ENCODE data around the gene MAP3K5.
A peak's percentile ranks its signal among the peaks of the same experiment; 100 is the strongest.

MAP3K5 gene

GRCh38 chr6:136521911-136522310, 270.4 kb downstream of the MAP3K5 start:
- no peak for DNase-seq
- H3K27ac ChIP-seq (ENCODE audit: insufficient read depth in 1 of 2, low read depth in 1 of 2, low read length in 2 of 2, poor library complexity in 1 of 2, severe bottlenecking in 2 of 2) = no peak overlapping the region
- ChIA-PET CTCF (interaction anchor here (1.9 kb wide), 1 partner anchor 12 kb away, joined by 8 read pairs; no protein-coding TSS in a partner anchor), POLR2A (no interaction called here)
- 91% methylated on average over 2 of the region's 4 CpGs for WGBS (ENCODE audit: insufficient coverage)
- H3K4me1 ChIP-seq (ENCODE audit: control extremely low read depth in 1 of 4, control insufficient read depth in 4 of 4, insufficient read depth in 4 of 4, low read length in 3 of 4) = peaks cover 10 to 72% (median 46%) of the 10 kb centered on the region in 4 experiments
- peaks cover 0 to 2% (median 0%) of the 10 kb centered on the region in 4 experiments for H3K36me3 ChIP-seq (ENCODE audit: control insufficient read depth in 4 of 4, insufficient read depth in 4 of 4, low read length in 3 of 4)
- H3K9me3 ChIP-seq (ENCODE audit: control extremely low read depth in 1 of 5, control insufficient read depth in 4 of 5, insufficient read depth in 2 of 5, low read depth in 1 of 5, low read length in 4 of 5) = no peaks in the 10 kb centered on the region
- no peaks in the 10 kb centered on the region for H3K27me3 ChIP-seq (replicated peaks in 2 of 5; ENCODE audit: control insufficient read depth in 4 of 5, insufficient read depth in 5 of 5, low read length in 4 of 5)
- no peak overlapping the region for H3K4me3 ChIP-seq (ENCODE audit: control insufficient read depth in 1 of 7, extremely low read depth in 1 of 7, insufficient read depth in 4 of 7, low read depth in 2 of 7, low read length in 6 of 7)

GRCh38 chr6:136521427-136521826, 270.9 kb downstream of the MAP3K5 start:
- 81% methylated on average over 2 of the region's 2 CpGs for WGBS (ENCODE audit: insufficient coverage)
- Histone ChIP-seq H3K27ac (ENCODE audit: insufficient read depth in 1 of 2, low read depth in 1 of 2, low read length in 2 of 2, poor library complexity in 1 of 2, severe bottlenecking in 2 of 2) (no peak overlapping the region), H3K4me3 (ENCODE audit: control insufficient read depth in 1 of 7, extremely low read depth in 1 of 7, insufficient read depth in 4 of 7, low read depth in 2 of 7, low read length in 6 of 7) (no peak overlapping the region), H3K36me3 (ENCODE audit: control insufficient read depth in 4 of 4, insufficient read depth in 4 of 4, low read length in 3 of 4) (peaks cover 0 to 2% (median 0%) of the 10 kb centered on the region in 4 experiments), H3K9me3 (ENCODE audit: control extremely low read depth in 1 of 5, control insufficient read depth in 4 of 5, insufficient read depth in 2 of 5, low read depth in 1 of 5, low read length in 4 of 5) (no peaks in the 10 kb centered on the region), H3K4me1 (ENCODE audit: control extremely low read depth in 1 of 4, control insufficient read depth in 4 of 4, insufficient read depth in 4 of 4, low read length in 3 of 4) (peaks cover 9 to 67% (median 41%) of the 10 kb centered on the region in 4 experiments), H3K27me3 (replicated peaks in 2 of 5; ENCODE audit: control insufficient read depth in 4 of 5, insufficient read depth in 5 of 5, low read length in 4 of 5) (no peaks in the 10 kb centered on the region)
- peak in 2 of 3 donors; percentile 38 to 61 for DNase-seq
- ChIA-PET POLR2A (no interaction called here), CTCF (interaction anchor here (1.9 kb wide), 1 partner anchor 12 kb away, joined by 8 read pairs; no protein-coding TSS in a partner anchor)

- 93% methylated on average over 3 of the region's 3 CpGs for WGBS (ENCODE audit: insufficient coverage)
- Histone ChIP-seq H3K27ac (ENCODE audit: insufficient read depth in 1 of 2, low read depth in 1 of 2, low read length in 2 of 2, poor library complexity in 1 of 2, severe bottlenecking in 2 of 2) (no peak overlapping the region), H3K4me1 (ENCODE audit: control extremely low read depth in 1 of 4, control insufficient read depth in 4 of 4, insufficient read depth in 4 of 4, low read length in 3 of 4) (peaks cover 9 to 62% (median 35%) of the 10 kb centered on the region in 4 experiments), H3K36me3 (ENCODE audit: control insufficient read depth in 4 of 4, insufficient read depth in 4 of 4, low read length in 3 of 4) (peaks cover 0 to 2% (median under 1%) of the 10 kb centered on the region in 4 experiments), H3K9me3 (ENCODE audit: control extremely low read depth in 1 of 5, control insufficient read depth in 4 of 5, insufficient read depth in 2 of 5, low read depth in 1 of 5, low read length in 4 of 5) (no peaks in the 10 kb centered on the region), H3K4me3 (ENCODE audit: control insufficient read depth in 1 of 7, extremely low read depth in 1 of 7, insufficient read depth in 4 of 7, low read depth in 2 of 7, low read length in 6 of 7) (no peak overlapping the region), H3K27me3 (replicated peaks in 2 of 5; ENCODE audit: control insufficient read depth in 4 of 5, insufficient read depth in 5 of 5, low read length in 4 of 5) (no peaks in the 10 kb centered on the region)
- ChIA-PET POLR2A (no interaction called here), CTCF (interaction anchor here (1.1 kb wide), 1 partner anchor 27 kb away, joined by 3 read pairs; no protein-coding TSS in a partner anchor)
- no peak for DNase-seq
Observed at GRCh38 chr6:136520517-136520916, 271.8 kb downstream of the MAP3K5 start.

GRCh38 chr6:136517582-136517981, 274.7 kb downstream of the MAP3K5 start:
- CTCF ChIA-PET = interaction anchor here (0.9 kb wide), 1 partner anchor 8 kb away, joined by 3 read pairs; no protein-coding TSS in a partner anchor
- H3K4me1 ChIP-seq (ENCODE audit: control extremely low read depth in 1 of 4, control insufficient read depth in 4 of 4, insufficient read depth in 4 of 4, low read length in 3 of 4) = peaks cover 4 to 44% (median 29%) of the 10 kb centered on the region in 4 experiments
- H3K9me3 ChIP-seq (ENCODE audit: control extremely low read depth in 1 of 5, control insufficient read depth in 4 of 5, insufficient read depth in 2 of 5, low read depth in 1 of 5, low read length in 4 of 5) = no peaks in the 10 kb centered on the region
- H3K27ac ChIP-seq (ENCODE audit: insufficient read depth in 1 of 2, low read depth in 1 of 2, low read length in 2 of 2, poor library complexity in 1 of 2, severe bottlenecking in 2 of 2) = no peak overlapping the region
- POLR2A ChIA-PET = no interaction called here
- no peaks in the 10 kb centered on the region for H3K27me3 ChIP-seq (replicated peaks in 2 of 5; ENCODE audit: control insufficient read depth in 4 of 5, insufficient read depth in 5 of 5, low read length in 4 of 5)
- H3K36me3 ChIP-seq (ENCODE audit: control insufficient read depth in 4 of 4, insufficient read depth in 4 of 4, low read length in 3 of 4) = peaks cover 0 to 4% (median under 1%) of the 10 kb centered on the region in 4 experiments
- 100% methylated on average over 1 of the region's 3 CpGs for whole genome bisulfite sequencing (ENCODE audit: insufficient coverage)
- DNase-seq = no peak
- no peak overlapping the region for H3K4me3 ChIP-seq (ENCODE audit: control insufficient read depth in 1 of 7, extremely low read depth in 1 of 7, insufficient read depth in 4 of 7, low read depth in 2 of 7, low read length in 6 of 7)

- H3K27me3 ChIP-seq (replicated peaks in 2 of 5; ENCODE audit: control insufficient read depth in 4 of 5, insufficient read depth in 5 of 5, low read length in 4 of 5) = no peaks in the 10 kb centered on the region
- ChIA-PET CTCF (interaction anchor here (0.9 to 2.3 kb wide), 2 partner anchors 9 kb away, joined by 3 to 11 read pairs; no protein-coding TSS in a partner anchor), POLR2A (no interaction called here)
- no peak overlapping the region for H3K4me3 ChIP-seq (ENCODE audit: control insufficient read depth in 1 of 7, extremely low read depth in 1 of 7, insufficient read depth in 4 of 7, low read depth in 2 of 7, low read length in 6 of 7)
- peaks cover 4 to 45% (median 31%) of the 10 kb centered on the region in 4 experiments for H3K4me1 ChIP-seq (ENCODE audit: control extremely low read depth in 1 of 4, control insufficient read depth in 4 of 4, insufficient read depth in 4 of 4, low read length in 3 of 4)
- no peaks in the 10 kb centered on the region for H3K9me3 ChIP-seq (ENCODE audit: control extremely low read depth in 1 of 5, control insufficient read depth in 4 of 5, insufficient read depth in 2 of 5, low read depth in 1 of 5, low read length in 4 of 5)
- DNase-seq = no peak
- H3K36me3 ChIP-seq (ENCODE audit: control insufficient read depth in 4 of 4, insufficient read depth in 4 of 4, low read length in 3 of 4) = peaks cover 0 to 2% (median under 1%) of the 10 kb centered on the region in 4 experiments
- no peak overlapping the region for H3K27ac ChIP-seq (ENCODE audit: insufficient read depth in 1 of 2, low read depth in 1 of 2, low read length in 2 of 2, poor library complexity in 1 of 2, severe bottlenecking in 2 of 2)
Observed at GRCh38 chr6:136517002-136517401, 275.3 kb downstream of the MAP3K5 start.

GRCh38 chr6:136514591-136514990, 277.7 kb downstream of the MAP3K5 start:
- ChIA-PET CTCF (interaction anchor here (1.2 to 2.3 kb wide), 2 partner anchors 11 to 30 kb away, joined by 3 to 11 read pairs; no protein-coding TSS in a partner anchor), POLR2A (no interaction called here)
- Histone ChIP-seq H3K27me3 (replicated peaks in 2 of 5; ENCODE audit: control insufficient read depth in 4 of 5, insufficient read depth in 5 of 5, low read length in 4 of 5) (no peaks in the 10 kb centered on the region), H3K4me3 (ENCODE audit: control insufficient read depth in 1 of 7, extremely low read depth in 1 of 7, insufficient read depth in 4 of 7, low read depth in 2 of 7, low read length in 6 of 7) (no peak overlapping the region), H3K4me1 (ENCODE audit: control extremely low read depth in 1 of 4, control insufficient read depth in 4 of 4, insufficient read depth in 4 of 4, low read length in 3 of 4) (peaks cover 5 to 46% (median 35%) of the 10 kb centered on the region in 4 experiments), H3K9me3 (ENCODE audit: control extremely low read depth in 1 of 5, control insufficient read depth in 4 of 5, insufficient read depth in 2 of 5, low read depth in 1 of 5, low read length in 4 of 5) (no peaks in the 10 kb centered on the region), H3K36me3 (ENCODE audit: control insufficient read depth in 4 of 4, insufficient read depth in 4 of 4, low read length in 3 of 4) (peaks cover 0 to 7% (median under 1%) of the 10 kb centered on the region in 4 experiments), H3K27ac (ENCODE audit: insufficient read depth in 1 of 2, low read depth in 1 of 2, low read length in 2 of 2, poor library complexity in 1 of 2, severe bottlenecking in 2 of 2) (no peak overlapping the region)
- no peak for DNase-seq
- WGBS (ENCODE audit: insufficient coverage) = 100% methylated on average over 4 of the region's 4 CpGs

GRCh38 chr6:136511926-136512325, 280.4 kb downstream of the MAP3K5 start:
- DNase-seq = peak in 2 of 3 donors; percentile 43 to 64
- no peaks in the 10 kb centered on the region for H3K9me3 ChIP-seq (ENCODE audit: control extremely low read depth in 1 of 5, control insufficient read depth in 4 of 5, insufficient read depth in 2 of 5, low read depth in 1 of 5, low read length in 4 of 5)
- no peak overlapping the region for H3K27ac ChIP-seq (ENCODE audit: insufficient read depth in 1 of 2, low read depth in 1 of 2, low read length in 2 of 2, poor library complexity in 1 of 2, severe bottlenecking in 2 of 2)
- CTCF ChIA-PET = interaction anchor here (0.9 to 3.3 kb wide), 4 partner anchors 11 to 41 kb away, joined by 3 to 14 read pairs (median 4); no protein-coding TSS in a partner anchor
- H3K27me3 ChIP-seq (replicated peaks in 2 of 5; ENCODE audit: control insufficient read depth in 4 of 5, insufficient read depth in 5 of 5, low read length in 4 of 5) = no peaks in the 10 kb centered on the region
- no peak overlapping the region for H3K4me3 ChIP-seq (ENCODE audit: control insufficient read depth in 1 of 7, extremely low read depth in 1 of 7, insufficient read depth in 4 of 7, low read depth in 2 of 7, low read length in 6 of 7)
- 55% methylated on average over 3 of the region's 3 CpGs for WGBS (ENCODE audit: insufficient coverage)
- H3K36me3 ChIP-seq (ENCODE audit: control insufficient read depth in 4 of 4, insufficient read depth in 4 of 4, low read length in 3 of 4) = peaks cover 0 to 16% (median under 1%) of the 10 kb centered on the region in 4 experiments
- H3K4me1 ChIP-seq (ENCODE audit: control extremely low read depth in 1 of 4, control insufficient read depth in 4 of 4, insufficient read depth in 4 of 4, low read length in 3 of 4) = peaks cover 8 to 62% (median 53%) of the 10 kb centered on the region in 4 experiments
- POLR2A ChIA-PET = interaction anchor here (1.9 kb wide), 1 partner anchor 13 kb away, joined by 4 read pairs; no protein-coding TSS in a partner anchor
